Measurements from ENCODE around the gene SEMA4A. TPM values are rescaled to one million over a fixed set of nuclear protein-coding genes. Genes with fewer than 3 reads are reported as not detected.

SEMA4A gene
- total RNA-seq, 5 donors from 2014 or later (not counting 1 experiment from before 2014, with no cell fraction given) = 1.5 to 12.0 (median 2.2) TPM

DNA sequence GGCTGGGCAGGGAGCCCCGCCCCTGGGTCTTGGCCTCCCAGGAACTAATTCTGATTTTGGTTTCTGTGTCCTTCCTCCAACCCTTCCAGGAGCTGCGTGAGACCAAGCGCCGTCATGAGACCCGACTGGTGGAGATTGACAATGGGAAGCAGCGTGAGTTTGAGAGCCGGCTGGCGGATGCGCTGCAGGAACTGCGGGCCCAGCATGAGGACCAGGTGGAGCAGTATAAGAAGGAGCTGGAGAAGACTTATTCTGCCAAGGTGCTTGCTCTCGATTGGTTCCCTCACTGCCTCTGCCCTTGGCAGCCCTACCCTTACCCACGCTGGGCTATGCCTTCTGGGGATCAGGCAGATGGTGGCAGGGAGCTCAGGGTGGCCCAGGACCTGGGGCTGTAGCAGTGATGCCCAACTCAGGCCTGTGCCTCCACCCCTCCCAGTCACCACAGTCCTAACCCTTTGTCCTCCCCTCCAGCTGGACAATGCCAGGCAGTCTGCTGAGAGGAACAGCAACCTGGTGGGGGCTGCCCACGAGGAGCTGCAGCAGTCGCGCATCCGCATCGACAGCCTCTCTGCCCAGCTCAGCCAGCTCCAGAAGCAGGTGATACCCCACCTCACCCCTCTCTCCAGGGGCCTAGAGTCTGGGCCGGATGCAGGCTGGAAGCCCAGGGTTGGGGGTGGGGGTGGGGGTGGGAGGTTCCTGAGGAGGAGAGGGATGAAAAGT lies 18.5 kb upstream of the SEMA4A start:
- peaks cover 0 to 7% of the 10 kb centered on the region in 2 donors for H3K36me3 ChIP-seq (ENCODE audit: control insufficient read depth in 2 of 2, extremely low read depth in 1 of 2, insufficient read depth in 1 of 2, low read length in 1 of 2)
- H3K27me3 ChIP-seq (replicated peaks in 1 of 2; ENCODE audit: control insufficient read depth in 2 of 2, extremely low read depth in 1 of 2, insufficient read depth in 2 of 2, low read length in 1 of 2) = peaks cover 0 to 23% of the 10 kb centered on the region in 2 experiments
- CTCF ChIA-PET = interaction anchor here (0.5 to 9.9 kb wide), 6 partner anchors 39 to 320 kb away, joined by 3 to 115 read pairs (median 4); no protein-coding TSS in a partner anchor
- no peak overlapping the region for H3K4me3 ChIP-seq (ENCODE audit: control insufficient read depth in 1 of 2, extremely low read depth in 1 of 2, low read length in 1 of 2)
- H3K9me3 ChIP-seq = no peaks in the 10 kb centered on the region
- POLR2A ChIA-PET = interaction anchor here in 1 of 2 donors (0.5 kb wide), 1 partner anchor 103 kb away, joined by 7 read pairs; no protein-coding TSS in a partner anchor
- Mint-ChIP-seq H3K27ac (no peak overlapping the region), H3K4me3 (no peak overlapping the region), H3K9me3 (no peaks in the 10 kb centered on the region), H3K27me3 (no peaks in the 10 kb centered on the region), H3K4me1 (peaks cover 6 to 7% (median 6%) of the 10 kb centered on the region in 3 donors), H3K36me3 (peaks cover 38% of the 10 kb centered on the region)
- 90% methylated on average over 9 of the region's 18 CpGs for WGBS (ENCODE audit: insufficient coverage)
- ATAC-seq (replicated peaks in 1 of 4) = no peak
- no peak overlapping the region for H3K27ac ChIP-seq (ENCODE audit: low read length)
- peaks cover 0 to 9% of the 10 kb centered on the region in 2 experiments for H3K4me1 ChIP-seq (ENCODE audit: control insufficient read depth in 1 of 2, extremely low read depth in 1 of 2, insufficient read depth in 2 of 2, low read length in 2 of 2)
- no peak for DNase-seq

DNA sequence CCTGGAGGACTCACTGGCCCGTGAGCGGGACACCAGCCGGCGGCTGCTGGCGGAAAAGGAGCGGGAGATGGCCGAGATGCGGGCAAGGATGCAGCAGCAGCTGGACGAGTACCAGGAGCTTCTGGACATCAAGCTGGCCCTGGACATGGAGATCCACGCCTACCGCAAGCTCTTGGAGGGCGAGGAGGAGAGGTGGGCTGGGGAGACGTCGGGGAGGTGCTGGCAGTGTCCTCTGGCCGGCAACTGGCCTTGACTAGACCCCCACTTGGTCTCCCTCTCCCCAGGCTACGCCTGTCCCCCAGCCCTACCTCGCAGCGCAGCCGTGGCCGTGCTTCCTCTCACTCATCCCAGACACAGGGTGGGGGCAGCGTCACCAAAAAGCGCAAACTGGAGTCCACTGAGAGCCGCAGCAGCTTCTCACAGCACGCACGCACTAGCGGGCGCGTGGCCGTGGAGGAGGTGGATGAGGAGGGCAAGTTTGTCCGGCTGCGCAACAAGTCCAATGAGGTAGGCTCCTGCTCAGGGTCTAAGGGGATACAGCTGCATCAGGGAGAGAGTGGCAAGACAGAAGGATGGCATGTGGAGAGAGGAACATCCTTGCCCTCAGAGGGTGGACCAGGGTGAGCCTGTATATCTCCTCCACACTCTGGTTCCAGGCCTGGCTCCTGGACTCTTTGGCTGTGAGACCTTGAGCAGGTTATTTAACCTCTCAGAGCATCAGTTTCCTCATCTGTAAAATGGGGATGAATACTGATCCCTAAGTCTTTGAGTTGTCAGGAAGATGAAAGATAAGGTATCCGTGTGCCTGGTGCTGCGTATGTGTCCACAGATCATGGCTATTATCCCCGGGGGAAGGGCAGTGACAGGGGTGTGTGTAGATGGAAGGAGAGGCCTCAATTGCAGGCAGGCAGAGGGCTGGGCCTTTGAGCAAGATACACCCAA lies 17.2 kb upstream of the SEMA4A start:
- ATAC-seq (replicated peaks in 1 of 4) = no peak
- Mint-ChIP-seq H3K27ac (no peak overlapping the region), H3K4me3 (no peak overlapping the region), H3K9me3 (no peaks in the 10 kb centered on the region), H3K36me3 (peaks cover 36% of the 10 kb centered on the region), H3K4me1 (no peaks in the 10 kb centered on the region), H3K27me3 (no peaks in the 10 kb centered on the region)
- no peaks in the 10 kb centered on the region for H3K4me1 ChIP-seq (ENCODE audit: control insufficient read depth in 1 of 2, extremely low read depth in 1 of 2, insufficient read depth in 2 of 2, low read length in 2 of 2)
- no peaks in the 10 kb centered on the region for H3K9me3 ChIP-seq
- peaks cover 0 to 7% of the 10 kb centered on the region in 2 donors for H3K36me3 ChIP-seq (ENCODE audit: control insufficient read depth in 2 of 2, extremely low read depth in 1 of 2, insufficient read depth in 1 of 2, low read length in 1 of 2)
- no peak overlapping the region for H3K4me3 ChIP-seq (ENCODE audit: control insufficient read depth in 1 of 2, extremely low read depth in 1 of 2, low read length in 1 of 2)
- 94% methylated on average over 19 of the region's 34 CpGs for WGBS (ENCODE audit: insufficient coverage)
- H3K27ac ChIP-seq (ENCODE audit: low read length) = no peak overlapping the region
- ChIA-PET POLR2A (interaction anchor here in 1 of 2 donors (0.5 kb wide), 1 partner anchor 9 kb away, joined by 5 read pairs; no protein-coding TSS in a partner anchor), CTCF (interaction anchor here in 1 of 2 donors (9.9 kb wide), 1 partner anchor 42 kb away, joined by 115 read pairs; no protein-coding TSS in a partner anchor)
- no peak for DNase-seq
- H3K27me3 ChIP-seq (replicated peaks in 1 of 2; ENCODE audit: control insufficient read depth in 2 of 2, extremely low read depth in 1 of 2, insufficient read depth in 2 of 2, low read length in 1 of 2) = peaks cover 0 to 15% of the 10 kb centered on the region in 2 experiments

- H3K27ac ChIP-seq (ENCODE audit: low read length) = no peak overlapping the region
- Mint-ChIP-seq H3K4me3 (no peak overlapping the region), H3K4me1 (no peaks in the 10 kb centered on the region), H3K36me3 (peaks cover 32% of the 10 kb centered on the region), H3K9me3 (no peaks in the 10 kb centered on the region), H3K27ac (no peak overlapping the region), H3K27me3 (no peaks in the 10 kb centered on the region)
- H3K4me1 ChIP-seq (ENCODE audit: control insufficient read depth in 1 of 2, extremely low read depth in 1 of 2, insufficient read depth in 2 of 2, low read length in 2 of 2) = no peaks in the 10 kb centered on the region
- ChIA-PET POLR2A (no interaction called here), CTCF (interaction anchor here in 1 of 2 donors (1.0 kb wide), 1 partner anchor 40 kb away, joined by 5 read pairs; no protein-coding TSS in a partner anchor)
- no peak for ATAC-seq (replicated peaks in 1 of 4)
- DNase-seq = no peak
- WGBS (ENCODE audit: insufficient coverage) = 82% methylated on average over 6 of the region's 12 CpGs
- H3K4me3 ChIP-seq (ENCODE audit: control insufficient read depth in 1 of 2, extremely low read depth in 1 of 2, low read length in 1 of 2) = no peak overlapping the region
- H3K36me3 ChIP-seq (ENCODE audit: control insufficient read depth in 2 of 2, extremely low read depth in 1 of 2, insufficient read depth in 1 of 2, low read length in 1 of 2) = peaks cover 0 to 7% of the 10 kb centered on the region in 2 donors
- H3K9me3 ChIP-seq = no peaks in the 10 kb centered on the region
- H3K27me3 ChIP-seq (replicated peaks in 1 of 2; ENCODE audit: control insufficient read depth in 2 of 2, extremely low read depth in 1 of 2, insufficient read depth in 2 of 2, low read length in 1 of 2) = peaks cover 0 to 15% of the 10 kb centered on the region in 2 experiments
Observed at GRCh38 chr1:156136970-156137483, 16.4 kb upstream of the SEMA4A start.

DNA sequence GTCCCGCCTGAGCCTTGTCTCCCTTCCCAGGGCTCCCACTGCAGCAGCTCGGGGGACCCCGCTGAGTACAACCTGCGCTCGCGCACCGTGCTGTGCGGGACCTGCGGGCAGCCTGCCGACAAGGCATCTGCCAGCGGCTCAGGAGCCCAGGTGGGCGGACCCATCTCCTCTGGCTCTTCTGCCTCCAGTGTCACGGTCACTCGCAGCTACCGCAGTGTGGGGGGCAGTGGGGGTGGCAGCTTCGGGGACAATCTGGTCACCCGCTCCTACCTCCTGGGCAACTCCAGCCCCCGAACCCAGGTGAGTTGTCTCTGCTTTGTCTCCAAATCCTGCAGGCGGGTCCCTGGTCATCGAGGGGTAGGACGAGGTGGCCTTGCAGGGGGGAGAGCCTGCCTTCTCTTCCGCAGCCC lies 14.9 kb upstream of the SEMA4A start:
- no peaks in the 10 kb centered on the region for H3K27me3 Mint-ChIP-seq
- peaks cover 32% of the 10 kb centered on the region for H3K36me3 Mint-ChIP-seq
- no peak for DNase-seq
- H3K36me3 ChIP-seq (ENCODE audit: control insufficient read depth in 2 of 2, extremely low read depth in 1 of 2, insufficient read depth in 1 of 2, low read length in 1 of 2) = peaks cover 0 to 7% of the 10 kb centered on the region in 2 donors
- peak in 1 of 4 experiments; percentile 3 for ATAC-seq (replicated peaks in 1 of 4)
- H3K4me1 Mint-ChIP-seq = no peaks in the 10 kb centered on the region
- no peak overlapping the region for H3K27ac Mint-ChIP-seq
- 96% methylated on average over 20 of the region's 22 CpGs for WGBS (ENCODE audit: insufficient coverage)
- ChIA-PET CTCF (no interaction called here), POLR2A (no interaction called here)
- H3K27me3 ChIP-seq (replicated peaks in 1 of 2; ENCODE audit: control insufficient read depth in 2 of 2, extremely low read depth in 1 of 2, insufficient read depth in 2 of 2, low read length in 1 of 2) = peaks cover 0 to 15% of the 10 kb centered on the region in 2 experiments
- H3K4me3 ChIP-seq (ENCODE audit: control insufficient read depth in 1 of 2, extremely low read depth in 1 of 2, low read length in 1 of 2) = no peak overlapping the region
- no peaks in the 10 kb centered on the region for H3K9me3 ChIP-seq
- H3K9me3 Mint-ChIP-seq = no peaks in the 10 kb centered on the region
- no peaks in the 10 kb centered on the region for H3K4me1 ChIP-seq (ENCODE audit: control insufficient read depth in 1 of 2, extremely low read depth in 1 of 2, insufficient read depth in 2 of 2, low read length in 2 of 2)
- H3K27ac ChIP-seq (ENCODE audit: low read length) = no peak overlapping the region
- H3K4me3 Mint-ChIP-seq = no peak overlapping the region

- Histone ChIP-seq H3K27me3 (replicated peaks in 1 of 2; ENCODE audit: control insufficient read depth in 2 of 2, extremely low read depth in 1 of 2, insufficient read depth in 2 of 2, low read length in 1 of 2) (peaks cover 0 to 7% of the 10 kb centered on the region in 2 experiments), H3K36me3 (ENCODE audit: control insufficient read depth in 2 of 2, extremely low read depth in 1 of 2, insufficient read depth in 1 of 2, low read length in 1 of 2) (no peaks in the 10 kb centered on the region), H3K4me1 (ENCODE audit: control insufficient read depth in 1 of 2, extremely low read depth in 1 of 2, insufficient read depth in 2 of 2, low read length in 2 of 2) (peaks cover 0 to 4% of the 10 kb centered on the region in 2 experiments), H3K9me3 (no peaks in the 10 kb centered on the region), H3K4me3 (ENCODE audit: control insufficient read depth in 1 of 2, extremely low read depth in 1 of 2, low read length in 1 of 2) (no peak overlapping the region), H3K27ac (ENCODE audit: low read length) (no peak overlapping the region)
- POLR2A ChIA-PET = interaction anchor here in 1 of 2 donors (0.6 kb wide), 1 partner anchor 144 kb away, joined by 3 read pairs; no protein-coding TSS in a partner anchor
- H3K4me3 Mint-ChIP-seq = no peak overlapping the region
- peak overlapping the region in 1 of 2 donors; percentile 48 for H3K27ac Mint-ChIP-seq
- H3K27me3 Mint-ChIP-seq = no peaks in the 10 kb centered on the region
- peak in 3 of 35 experiments; percentile 23 to 30 (median 29) for DNase-seq
- no peaks in the 10 kb centered on the region for H3K9me3 Mint-ChIP-seq
- H3K4me1 Mint-ChIP-seq = peaks cover 5 to 6% (median 6%) of the 10 kb centered on the region in 3 donors
- WGBS (ENCODE audit: insufficient coverage) = 61% methylated on average over 13 of the region's 20 CpGs
- ATAC-seq (replicated peaks in 1 of 4) = no peak
- CTCF ChIA-PET = interaction anchor here (0.7 to 2.4 kb wide), 7 partner anchors 13 to 142 kb away, joined by 3 to 13 read pairs (median 4); partner anchors contain the start of gene PMF1 (in 1 of the 2)
- peaks cover 18% of the 10 kb centered on the region for H3K36me3 Mint-ChIP-seq
Observed at GRCh38 chr1:156140879-156141707, 12.3 kb upstream of the SEMA4A start.

Data from T-cell (primary cell).